Activated CD4-positive, alpha-beta T cell treated with anti-CD3 and anti-CD28 coated beads, Interleukin-2, amount 50 U/mL, for 24 hours (primary cell): ENCODE results near the gene NACA2.
"Not testable (repeated sequence)": the region's sequence is repeated elsewhere in the genome, so short reads cannot be mapped to it uniquely, and the experiment has no call there.

ENCODE experiments used
- DNase-seq, 2 donors: peaks; one replicate each; pipeline ENCODE4 v3.0.0-alpha.2; 2020; ENCODE audit warnings: low read depth in 1 of 2, low spot score in 1 of 2

The NACA2 gene

DNA sequence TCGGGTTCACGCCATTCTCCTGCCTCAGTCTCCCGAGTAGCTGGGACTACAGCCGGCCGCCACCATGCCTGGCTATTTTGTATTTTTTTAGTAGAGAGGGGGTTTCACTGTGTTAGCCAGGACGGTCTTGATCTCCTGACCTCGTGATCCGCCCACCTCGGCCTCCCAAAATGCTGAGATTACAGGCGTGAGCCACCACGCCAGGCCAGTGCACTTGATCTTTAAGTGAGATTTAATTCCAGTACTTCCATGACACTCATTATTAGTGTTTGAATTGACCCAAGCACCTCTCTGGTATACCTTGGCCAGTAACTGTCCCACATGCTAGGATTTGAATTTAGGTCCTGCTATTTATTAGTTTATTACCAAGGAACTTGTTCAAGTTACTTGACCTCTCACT lies 38.5 kb downstream of the NACA2 start:
- DNase-seq, result not testable (repeated sequence)

- no peak for DNase-seq
Observed at GRCh38 chr17:61551255-61551742, 39.7 kb downstream of the NACA2 start.

GRCh38 chr17:61547113-61547512 lies 43.9 kb downstream of the NACA2 start:
- DNase-seq, result no peak

GRCh38 chr17:61545335-61545938 lies 45.6 kb downstream of the NACA2 start:
- DNase-seq, result no peak

DNA sequence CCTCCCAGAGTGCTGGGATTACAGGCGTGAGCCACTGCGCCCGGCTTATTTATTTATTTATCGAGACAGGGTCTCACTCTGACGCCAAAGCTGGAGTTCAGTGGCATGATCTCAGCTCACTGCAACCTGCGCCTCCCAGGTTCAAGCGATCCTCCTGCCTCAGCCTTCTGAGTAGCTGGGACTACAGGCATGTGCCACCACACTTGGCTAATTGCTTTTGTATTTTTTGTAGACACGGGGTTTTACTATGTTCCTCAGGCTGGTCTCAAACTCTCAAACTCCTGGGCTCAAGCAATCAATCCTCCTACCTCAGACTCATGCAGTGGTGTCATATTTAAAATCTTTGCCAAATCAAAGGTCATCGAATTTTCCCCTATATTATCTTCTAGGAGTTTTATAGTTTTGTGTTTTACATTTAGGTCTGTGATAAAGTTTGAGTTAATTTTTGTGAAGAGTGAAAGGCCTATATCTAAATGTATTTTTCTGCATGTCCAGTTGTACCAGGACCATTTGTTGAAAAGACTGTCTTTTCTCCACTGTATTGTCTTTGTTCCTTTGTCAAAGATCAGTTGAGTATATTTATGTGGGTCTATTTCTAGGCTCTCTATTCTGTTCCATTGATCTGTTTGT lies 47.1 kb downstream of the NACA2 start:
- no peak for DNase-seq

- DNase-seq, result no peak
Observed at GRCh38 chr17:61542027-61542426, 49.0 kb downstream of the NACA2 start.

DNA sequence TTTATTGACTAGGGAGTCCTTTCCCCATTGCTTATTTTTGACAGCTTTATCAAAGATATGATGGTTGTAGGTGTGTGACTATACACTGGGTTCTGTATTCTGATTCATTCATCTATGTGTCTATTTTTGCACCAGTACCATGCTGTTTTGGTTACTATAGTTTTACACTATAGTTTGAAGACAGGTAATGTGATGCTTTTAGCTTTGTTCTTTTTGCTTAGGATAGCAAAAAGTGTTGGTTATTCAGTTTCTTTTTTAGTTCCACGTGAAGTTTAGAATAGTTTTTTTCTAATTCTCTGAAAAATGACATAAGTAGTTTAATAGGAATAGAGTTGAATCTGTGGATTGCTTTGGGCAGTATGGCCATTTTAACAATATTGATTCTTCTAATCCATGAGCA lies 50.1 kb downstream of the NACA2 start:
- DNase-seq, result no peak
